Subcutaneous abdominal adipose tissue (tissue), 5 donors: ENCODE measurements around the gene LIN7B.

Experiments
- H3K27ac ChIP-seq: one replicate; pipeline ENCODE4 v1.7.0; 2013; ENCODE audit warnings: low read depth, mild to moderate bottlenecking, inconsistent platforms, low read length, moderate library complexity
- H3K27me3 ChIP-seq, 5 donors: one replicate each; pipeline ENCODE4 v1.7.0; 2013; ENCODE audit warnings: low read length in 5 of 5, inconsistent platforms in 1 of 5; ENCODE audit not compliant: control insufficient read depth in 5 of 5, insufficient read depth in 4 of 5
- H3K36me3 ChIP-seq, 5 donors: one replicate each; pipeline ENCODE4 v1.7.0; 2013; ENCODE audit warnings: low read length in 5 of 5; ENCODE audit not compliant: control insufficient read depth in 5 of 5, insufficient read depth in 5 of 5
- H3K4me1 ChIP-seq, 5 donors: one replicate each; pipeline ENCODE4 v1.7.0; 2013; ENCODE audit warnings: low read length in 5 of 5, mild to moderate bottlenecking in 3 of 5, moderate library complexity in 1 of 5; ENCODE audit not compliant: control insufficient read depth in 5 of 5, insufficient read depth in 5 of 5
- H3K4me3 ChIP-seq, 5 donors: one replicate each; pipeline ENCODE4 v1.7.0; 2013; ENCODE audit warnings: low read length in 5 of 5, low read depth in 1 of 5
- H3K9ac ChIP-seq, 5 donors: one replicate each; pipeline ENCODE4 v1.7.0; 2013; ENCODE audit warnings: low read length in 5 of 5, mild to moderate bottlenecking in 4 of 5, moderate library complexity in 3 of 5
- H3K9me3 ChIP-seq, 5 donors: one replicate each; pipeline ENCODE4 v1.7.0; 2013; ENCODE audit warnings: low read length in 5 of 5; ENCODE audit not compliant: control insufficient read depth in 5 of 5
- donor health status: healthy.
- donor health status: healthy.
- donor health status: healthy.
- donor health status: healthy.
- donor health status: healthy.

LIN7B gene

GRCh38 chr19:49127674-49128544, 13.7 kb downstream of the LIN7B start:
- H3K9ac ChIP-seq: no peak overlapping the region
- no peak overlapping the region for H3K27ac ChIP-seq
- no peaks in the 10 kb centered on the region for H3K36me3 ChIP-seq
- peaks cover 0 to 9% (median 6%) of the 10 kb centered on the region in 5 donors for H3K27me3 ChIP-seq
- peaks cover 0 to 12% (median 10%) of the 10 kb centered on the region in 5 donors for H3K4me1 ChIP-seq
- peak overlapping the region; percentile 23 to 70 (median 44) for H3K4me3 ChIP-seq
- H3K9me3 ChIP-seq: no peaks in the 10 kb centered on the region

- H3K9ac ChIP-seq: no peak overlapping the region
- no peaks in the 10 kb centered on the region for H3K9me3 ChIP-seq
- H3K27me3 ChIP-seq: peaks cover 0 to 13% (median 6%) of the 10 kb centered on the region in 5 donors
- H3K27ac ChIP-seq: no peak overlapping the region
- H3K36me3 ChIP-seq: no peaks in the 10 kb centered on the region
- peaks cover 0 to 17% (median 16%) of the 10 kb centered on the region in 5 donors for H3K4me1 ChIP-seq
- peak overlapping the region in 2 of 5 donors; percentile 44 to 53 for H3K4me3 ChIP-seq
These were observed 14.5 kb downstream of the LIN7B start for GRCh38 chr19:49128545-49129237.

GRCh38 chr19:49129238-49129583, 15.0 kb downstream of the LIN7B start:
- H3K9ac ChIP-seq: no peak overlapping the region
- H3K4me1 ChIP-seq: peaks cover 0 to 23% (median 21%) of the 10 kb centered on the region in 5 donors
- no peak overlapping the region for H3K27ac ChIP-seq
- H3K27me3 ChIP-seq: peaks cover 0 to 18% (median 10%) of the 10 kb centered on the region in 5 donors
- H3K9me3 ChIP-seq: no peaks in the 10 kb centered on the region
- no peaks in the 10 kb centered on the region for H3K36me3 ChIP-seq
- no peak overlapping the region for H3K4me3 ChIP-seq

GRCh38 chr19:49130325-49130724, 16.2 kb downstream of the LIN7B start:
- Histone ChIP-seq H3K9ac (no peak overlapping the region), H3K27me3 (peaks cover 0 to 23% (median 14%) of the 10 kb centered on the region in 5 donors), H3K27ac (no peak overlapping the region), H3K4me3 (no peak overlapping the region), H3K36me3 (no peaks in the 10 kb centered on the region), H3K4me1 (peaks cover 0 to 24% (median 24%) of the 10 kb centered on the region in 5 donors), H3K9me3 (no peaks in the 10 kb centered on the region)

GRCh38 chr19:49132974-49133609, 18.9 kb downstream of the LIN7B start:
- H3K27ac ChIP-seq: no peak overlapping the region
- no peaks in the 10 kb centered on the region for H3K36me3 ChIP-seq
- peak overlapping the region in 2 of 5 donors; percentile 29 to 50 for H3K4me3 ChIP-seq
- H3K4me1 ChIP-seq: peaks cover 1 to 19% (median 18%) of the 10 kb centered on the region in 5 donors
- H3K27me3 ChIP-seq: peaks cover 7 to 27% (median 17%) of the 10 kb centered on the region in 5 donors
- no peaks in the 10 kb centered on the region for H3K9me3 ChIP-seq
- no peak overlapping the region for H3K9ac ChIP-seq

GRCh38 chr19:49133621-49134454, 19.7 kb downstream of the LIN7B start:
- no peak overlapping the region for H3K27ac ChIP-seq
- no peak overlapping the region for H3K9ac ChIP-seq
- peaks cover 7 to 27% (median 17%) of the 10 kb centered on the region in 5 donors for H3K27me3 ChIP-seq
- H3K36me3 ChIP-seq: no peaks in the 10 kb centered on the region
- H3K9me3 ChIP-seq: no peaks in the 10 kb centered on the region
- H3K4me3 ChIP-seq: peak overlapping the region in 2 of 5 donors; percentile 29 to 50
- H3K4me1 ChIP-seq: peaks cover 1 to 14% (median 11%) of the 10 kb centered on the region in 5 donors

GRCh38 chr19:49135686-49136085, 21.5 kb downstream of the LIN7B start:
- Histone ChIP-seq H3K27ac (no peak overlapping the region), H3K9ac (no peak overlapping the region), H3K4me3 (no peak overlapping the region)

GRCh38 chr19:49136771-49137171, 22.6 kb downstream of the LIN7B start:
- H3K9me3 ChIP-seq: no peaks in the 10 kb centered on the region
- H3K36me3 ChIP-seq: no peaks in the 10 kb centered on the region
- H3K27me3 ChIP-seq: peaks cover 7 to 25% (median 17%) of the 10 kb centered on the region in 5 donors
- peak overlapping the region in 1 of 5 donors; percentile 0 for H3K9ac ChIP-seq
- no peak overlapping the region for H3K27ac ChIP-seq
- peaks cover 1 to 14% (median 11%) of the 10 kb centered on the region in 5 donors for H3K4me1 ChIP-seq
- H3K4me3 ChIP-seq: no peak overlapping the region

More at GRCh38 chr19:49135686-49136085, 21.5 kb downstream of the LIN7B start:
- no peaks in the 10 kb centered on the region for H3K36me3 ChIP-seq
- peaks cover 7 to 25% (median 17%) of the 10 kb centered on the region in 5 donors for H3K27me3 ChIP-seq
- H3K9me3 ChIP-seq: no peaks in the 10 kb centered on the region
- H3K4me1 ChIP-seq: peaks cover 1 to 14% (median 11%) of the 10 kb centered on the region in 5 donors

- H3K27me3 ChIP-seq: peaks cover 2 to 9% (median 5%) of the 10 kb centered on the region in 5 donors
- no peak overlapping the region for H3K27ac ChIP-seq
- no peaks in the 10 kb centered on the region for H3K9me3 ChIP-seq
- no peak overlapping the region for H3K9ac ChIP-seq
- H3K36me3 ChIP-seq: no peaks in the 10 kb centered on the region
- H3K4me3 ChIP-seq: no peak overlapping the region
- peaks cover 1 to 15% (median 14%) of the 10 kb centered on the region in 5 donors for H3K4me1 ChIP-seq
These were observed 26.8 kb downstream of the LIN7B start for GRCh38 chr19:49140951-49141350.
